ENCODE results near the gene KCNIP4. TPM values are rescaled to one million over a fixed set of nuclear protein-coding genes. Genes with fewer than 3 reads are reported as not detected.

The KCNIP4 gene
- total RNA-seq, 1 donor from 2014 or later: not detected

DNA sequence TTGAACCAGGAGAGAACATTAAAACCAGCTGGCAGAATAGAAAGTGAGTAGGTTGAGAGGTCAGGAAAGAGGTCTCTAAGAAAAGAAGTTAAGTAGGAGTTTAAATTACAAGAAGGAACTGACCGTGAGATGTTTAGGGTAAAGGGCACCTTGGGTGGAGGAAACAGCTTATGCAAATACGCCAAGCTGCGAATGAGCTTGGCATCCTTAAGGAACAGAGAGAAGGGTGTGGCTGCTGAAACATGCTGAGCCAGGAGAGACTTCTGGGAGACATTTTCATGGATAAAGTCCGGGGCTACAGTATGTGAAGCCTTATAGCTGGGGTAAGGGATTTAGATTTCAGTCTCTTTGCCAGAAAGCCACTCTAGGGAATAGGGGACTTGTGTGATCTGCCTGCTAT is 249.1 kb downstream of the KCNIP4 start:
- H3K4me1 Mint-ChIP-seq: no peaks in the 10 kb centered on the region
- no peak for DNase-seq
- no peaks in the 10 kb centered on the region for H3K9me3 Mint-ChIP-seq
- no peaks in the 10 kb centered on the region for H3K36me3 Mint-ChIP-seq (ENCODE audit: low read depth)
- intact Hi-C loops (cut with micrococcal nuclease): no loop called here
- H3K27ac Mint-ChIP-seq: no peak overlapping the region
- H3K27me3 Mint-ChIP-seq: no peaks in the 10 kb centered on the region
- no peak overlapping the region for H3K4me3 Mint-ChIP-seq

DNA sequence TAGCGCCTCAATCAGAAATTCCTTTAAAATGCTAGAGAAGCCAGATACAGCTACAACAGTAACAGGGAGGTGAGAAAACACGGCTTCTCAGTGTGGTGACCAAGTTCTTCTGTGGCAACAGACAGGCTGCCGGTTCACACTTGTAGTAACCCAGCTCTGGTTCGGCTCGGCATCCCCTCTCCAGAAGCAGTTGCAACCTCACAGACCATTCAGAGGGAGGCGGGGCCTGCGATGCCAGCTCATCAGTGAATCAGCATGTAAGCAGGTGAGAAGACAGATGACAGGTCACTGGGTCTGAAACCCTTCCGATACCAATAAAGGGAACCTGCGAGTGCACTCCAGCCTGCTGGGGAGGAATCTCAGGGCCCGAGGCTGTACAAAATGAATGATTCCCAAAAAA is 251.0 kb downstream of the KCNIP4 start:
- intact Hi-C loops (cut with micrococcal nuclease): no loop called here
- H3K27ac Mint-ChIP-seq: no peak overlapping the region

DNA sequence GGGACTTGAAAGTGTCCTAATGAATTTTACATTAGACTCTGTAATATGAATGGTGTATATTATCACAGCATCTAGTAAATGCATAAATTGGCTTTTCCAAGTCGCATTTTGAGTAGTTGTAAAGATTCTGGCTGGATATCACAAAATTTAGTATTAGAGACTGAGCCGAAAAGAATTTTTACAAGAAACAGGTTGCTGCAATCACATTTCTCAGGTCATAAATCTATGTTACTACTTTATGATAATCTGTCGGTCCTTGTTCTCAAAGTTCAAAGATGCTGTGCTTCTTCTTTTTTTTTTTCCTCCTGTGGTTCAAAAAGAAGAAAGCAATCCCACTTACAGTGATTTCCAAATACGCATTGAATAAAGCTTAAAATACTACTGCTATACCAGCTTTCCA is 253.4 kb downstream of the KCNIP4 start:
- intact Hi-C loops (cut with micrococcal nuclease): no loop called here
- no peaks in the 10 kb centered on the region for H3K36me3 Mint-ChIP-seq (ENCODE audit: low read depth)
- H3K4me3 Mint-ChIP-seq: no peak overlapping the region
- H3K27ac Mint-ChIP-seq: no peak overlapping the region
- no peaks in the 10 kb centered on the region for H3K27me3 Mint-ChIP-seq
- no peak for DNase-seq
- no peaks in the 10 kb centered on the region for H3K9me3 Mint-ChIP-seq
- no peaks in the 10 kb centered on the region for H3K4me1 Mint-ChIP-seq

More for the DNA sequence above, 251.0 kb downstream of the KCNIP4 start:
- no peak overlapping the region for H3K4me3 Mint-ChIP-seq
- no peaks in the 10 kb centered on the region for H3K9me3 Mint-ChIP-seq
- H3K4me1 Mint-ChIP-seq: no peaks in the 10 kb centered on the region
- H3K27me3 Mint-ChIP-seq: no peaks in the 10 kb centered on the region
- H3K36me3 Mint-ChIP-seq (ENCODE audit: low read depth): no peaks in the 10 kb centered on the region
- DNase-seq: no peak

DNA sequence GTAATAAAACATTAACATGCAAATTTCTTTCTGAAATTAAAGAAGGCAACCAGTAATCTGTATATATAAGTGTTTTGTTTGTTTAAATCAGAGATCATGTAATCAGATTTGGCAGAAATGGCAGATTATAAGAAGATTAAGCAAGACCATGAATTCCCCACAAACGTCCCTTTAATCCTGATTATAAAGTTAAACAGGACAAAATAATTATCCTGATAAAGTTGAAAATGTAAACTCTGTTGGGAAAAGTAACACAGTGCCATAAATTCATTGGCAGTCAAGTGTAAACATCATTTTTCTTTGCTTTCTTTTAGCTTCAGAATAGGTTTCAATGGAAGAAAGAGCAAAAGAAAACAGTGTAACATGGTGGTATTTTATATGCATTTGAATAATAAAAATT is 256.3 kb downstream of the KCNIP4 start:
- no peaks in the 10 kb centered on the region for H3K27me3 Mint-ChIP-seq
- intact Hi-C loops (cut with micrococcal nuclease): no loop called here
- DNase-seq: no peak
- no peaks in the 10 kb centered on the region for H3K36me3 Mint-ChIP-seq (ENCODE audit: low read depth)
- no peak overlapping the region for H3K27ac Mint-ChIP-seq
- no peak overlapping the region for H3K4me3 Mint-ChIP-seq
- H3K4me1 Mint-ChIP-seq: no peaks in the 10 kb centered on the region
- no peaks in the 10 kb centered on the region for H3K9me3 Mint-ChIP-seq

DNA sequence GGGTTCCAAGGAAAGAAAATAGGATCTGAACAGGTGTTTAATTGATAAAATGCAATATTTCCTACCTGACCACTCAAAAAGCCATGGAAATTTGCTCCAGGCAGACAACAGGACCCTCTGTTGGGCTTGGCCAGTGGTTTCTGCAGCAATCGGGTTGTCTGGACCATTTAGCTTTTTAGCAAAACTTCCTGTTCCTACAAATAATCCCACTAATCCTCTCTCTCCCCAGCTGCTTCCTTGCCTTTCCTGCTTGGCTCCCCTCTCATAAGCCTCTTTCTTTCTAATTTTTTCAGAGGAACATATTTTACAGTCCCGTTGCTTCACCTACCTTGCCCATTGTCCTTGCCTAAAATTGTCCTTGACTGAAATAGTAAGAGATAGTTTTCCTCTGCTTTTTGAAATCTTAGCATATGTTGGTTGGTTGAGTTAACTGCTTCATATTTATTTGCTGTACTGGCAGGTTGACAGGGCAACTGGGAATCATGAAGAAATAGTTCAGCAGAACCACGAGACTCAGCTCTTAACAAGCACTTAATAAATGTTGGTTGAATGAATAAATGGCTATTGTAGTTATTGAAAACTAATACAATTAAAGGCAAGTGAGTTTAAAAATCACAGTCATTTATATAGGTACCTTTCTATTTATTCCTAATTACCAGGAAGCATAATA is 259.8 kb downstream of the KCNIP4 start:
- Mint-ChIP-seq H3K27me3 (no peaks in the 10 kb centered on the region), H3K9me3 (no peaks in the 10 kb centered on the region), H3K4me1 (no peaks in the 10 kb centered on the region), H3K4me3 (no peak overlapping the region), H3K36me3 (ENCODE audit: low read depth) (no peaks in the 10 kb centered on the region), H3K27ac (no peak overlapping the region)
- intact Hi-C loops (cut with micrococcal nuclease): no loop called here
- DNase-seq: no peak

DNA sequence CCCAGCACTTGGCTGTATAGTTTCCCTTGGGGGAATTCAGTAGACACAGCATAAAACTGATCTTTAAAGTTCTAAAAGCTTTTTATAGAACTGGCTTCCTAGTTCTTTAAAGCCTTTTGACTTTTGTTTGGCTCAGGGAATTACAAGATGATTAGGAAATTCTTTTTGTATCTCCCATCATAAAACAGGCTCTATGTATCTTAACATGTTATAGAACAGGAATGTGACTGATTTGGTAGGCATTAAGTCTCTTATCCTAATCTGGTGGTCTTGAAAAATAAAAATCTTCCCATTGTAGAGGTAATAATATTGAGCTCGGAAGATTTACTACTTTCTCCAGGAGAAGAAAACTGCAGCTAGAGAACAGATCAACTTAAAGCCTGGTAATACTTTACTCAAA is 262.7 kb downstream of the KCNIP4 start:
- DNase-seq: no peak
- H3K4me3 Mint-ChIP-seq: no peak overlapping the region
- H3K9me3 Mint-ChIP-seq: no peaks in the 10 kb centered on the region
- no peak overlapping the region for H3K27ac Mint-ChIP-seq
- intact Hi-C loops (cut with micrococcal nuclease): no loop called here
- H3K4me1 Mint-ChIP-seq: no peaks in the 10 kb centered on the region
- no peaks in the 10 kb centered on the region for H3K36me3 Mint-ChIP-seq (ENCODE audit: low read depth)
- H3K27me3 Mint-ChIP-seq: no peaks in the 10 kb centered on the region

DNA sequence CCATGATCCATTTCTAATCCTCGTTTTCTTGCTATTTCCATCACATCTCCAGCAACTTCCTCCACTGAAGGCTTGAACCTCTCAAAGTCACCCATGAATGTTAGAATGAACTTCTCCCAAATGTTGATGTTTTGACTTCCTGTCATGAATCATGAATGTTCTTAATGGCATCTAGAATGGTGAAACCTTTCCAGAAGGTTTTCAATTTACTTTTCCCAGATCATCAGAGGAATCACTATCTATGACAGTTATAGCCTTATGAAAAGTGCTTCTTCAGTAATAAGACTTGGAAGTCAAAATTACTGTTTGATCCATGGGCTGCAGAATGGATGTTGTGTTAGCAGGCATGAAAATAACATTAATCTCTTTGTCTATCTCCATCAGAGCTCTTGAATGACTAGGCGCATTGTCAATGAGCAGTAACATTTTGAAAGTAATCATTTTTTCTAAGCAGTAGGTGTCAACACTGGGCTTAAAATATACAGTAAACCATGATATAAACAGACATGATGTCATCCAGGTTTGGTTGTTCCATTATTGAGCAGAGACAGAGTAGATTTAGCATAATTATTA is 268.2 kb downstream of the KCNIP4 start:
- Mint-ChIP-seq H3K9me3 (no peaks in the 10 kb centered on the region), H3K27me3 (no peaks in the 10 kb centered on the region), H3K4me3 (no peak overlapping the region), H3K4me1 (no peaks in the 10 kb centered on the region), H3K27ac (no peak overlapping the region), H3K36me3 (ENCODE audit: low read depth) (no peaks in the 10 kb centered on the region)
- intact Hi-C loops (cut with micrococcal nuclease): no loop called here
- DNase-seq: no peak

DNA sequence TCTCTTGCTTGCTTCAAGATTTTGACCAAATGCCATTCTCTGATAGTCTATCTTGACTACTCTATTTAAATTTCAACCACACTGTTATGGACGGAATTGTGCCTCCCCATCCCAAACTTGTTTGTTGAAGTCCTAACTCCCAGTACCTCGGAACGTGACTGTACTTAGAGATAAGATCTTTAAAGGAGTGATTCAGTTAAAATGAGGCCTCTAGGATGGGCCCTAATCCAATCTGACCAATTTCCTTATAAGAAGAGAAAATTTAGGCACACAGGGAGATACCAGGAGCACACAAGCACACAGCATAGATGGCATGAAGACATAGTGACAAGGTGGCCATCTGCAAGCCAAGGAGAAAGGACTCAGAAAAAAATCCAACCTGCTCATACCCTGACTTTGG is 269.9 kb downstream of the KCNIP4 start:
- intact Hi-C loops (cut with micrococcal nuclease): no loop called here
- H3K27ac Mint-ChIP-seq: no peak overlapping the region
- no peak for DNase-seq
- H3K4me3 Mint-ChIP-seq: no peak overlapping the region
- H3K9me3 Mint-ChIP-seq: no peaks in the 10 kb centered on the region
- no peaks in the 10 kb centered on the region for H3K27me3 Mint-ChIP-seq
- H3K4me1 Mint-ChIP-seq: no peaks in the 10 kb centered on the region
- no peaks in the 10 kb centered on the region for H3K36me3 Mint-ChIP-seq (ENCODE audit: low read depth)

DNA sequence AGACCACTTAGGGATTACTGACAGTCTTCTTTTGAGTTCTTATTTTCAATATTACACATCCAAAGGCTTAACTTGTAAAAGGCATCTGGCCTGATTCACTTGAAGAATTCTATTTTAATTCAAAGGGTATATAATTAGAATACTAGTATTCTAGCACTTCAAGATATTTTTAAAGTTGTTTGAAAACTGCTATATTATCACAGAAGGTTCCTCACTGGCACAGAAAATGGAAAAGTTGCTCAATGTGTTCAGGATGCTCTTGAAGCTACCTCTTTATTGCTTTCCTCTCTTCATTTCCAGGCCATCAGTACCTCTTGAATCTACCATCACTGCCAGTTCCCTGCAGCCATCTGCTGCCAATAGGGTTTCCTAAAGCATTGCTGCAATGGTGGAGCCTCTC is 271.4 kb downstream of the KCNIP4 start:
- Mint-ChIP-seq H3K36me3 (ENCODE audit: low read depth) (no peaks in the 10 kb centered on the region), H3K27ac (no peak overlapping the region), H3K4me1 (no peaks in the 10 kb centered on the region), H3K4me3 (no peak overlapping the region), H3K9me3 (no peaks in the 10 kb centered on the region), H3K27me3 (no peaks in the 10 kb centered on the region)
- intact Hi-C loops (cut with micrococcal nuclease): no loop called here
- DNase-seq: no peak

DNA sequence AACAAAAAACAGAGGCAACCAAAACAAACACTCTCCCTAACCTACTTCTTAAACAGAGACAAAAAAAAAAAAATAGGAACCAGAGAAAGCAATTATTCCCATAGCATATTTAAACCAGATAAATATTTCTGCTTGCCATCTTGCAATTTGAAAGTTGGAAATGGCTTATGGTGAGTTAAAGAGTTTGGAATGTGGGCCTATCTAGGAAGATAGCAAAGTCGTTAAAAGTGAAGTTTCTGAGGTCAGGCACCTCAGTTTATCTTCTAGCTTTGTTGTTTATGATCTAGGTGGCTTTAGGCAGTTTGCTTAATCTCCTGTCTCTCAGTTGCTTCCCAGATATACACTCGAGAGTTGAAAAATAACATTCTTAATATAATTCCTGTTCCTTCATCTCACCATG is 284.2 kb downstream of the KCNIP4 start:
- Mint-ChIP-seq H3K4me3 (no peak overlapping the region), H3K27ac (no peak overlapping the region), H3K27me3 (no peaks in the 10 kb centered on the region), H3K4me1 (no peaks in the 10 kb centered on the region), H3K36me3 (ENCODE audit: low read depth) (no peaks in the 10 kb centered on the region), H3K9me3 (no peaks in the 10 kb centered on the region)
- intact Hi-C loops (cut with micrococcal nuclease): no loop called here
- no peak for DNase-seq

DNA sequence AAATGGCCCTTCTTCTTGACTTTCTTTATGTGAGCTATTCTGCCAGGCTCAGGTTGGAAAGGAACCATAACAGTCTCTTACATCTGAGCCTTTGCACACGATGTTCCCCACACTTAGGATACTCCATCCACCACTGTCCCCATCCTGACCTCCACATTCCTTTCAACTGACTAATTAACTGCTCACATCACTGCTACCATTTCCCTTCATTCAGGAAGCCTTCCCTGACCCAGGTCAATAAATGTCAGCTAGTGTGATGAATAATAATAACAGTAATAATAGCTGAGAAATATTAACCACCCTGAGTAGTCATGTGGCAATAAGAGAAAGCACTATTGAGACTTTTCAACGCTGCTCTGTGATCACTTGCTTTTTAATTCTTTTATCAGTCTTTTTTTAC is 291.7 kb downstream of the KCNIP4 start:
- H3K36me3 Mint-ChIP-seq (ENCODE audit: low read depth): no peaks in the 10 kb centered on the region
- no peak overlapping the region for H3K4me3 Mint-ChIP-seq
- peaks cover 3% of the 10 kb centered on the region for H3K9me3 Mint-ChIP-seq
- no peak overlapping the region for H3K27ac Mint-ChIP-seq
- no peaks in the 10 kb centered on the region for H3K27me3 Mint-ChIP-seq
- no peaks in the 10 kb centered on the region for H3K4me1 Mint-ChIP-seq
- intact Hi-C loops (cut with micrococcal nuclease): no loop called here
- DNase-seq: no peak

DNA sequence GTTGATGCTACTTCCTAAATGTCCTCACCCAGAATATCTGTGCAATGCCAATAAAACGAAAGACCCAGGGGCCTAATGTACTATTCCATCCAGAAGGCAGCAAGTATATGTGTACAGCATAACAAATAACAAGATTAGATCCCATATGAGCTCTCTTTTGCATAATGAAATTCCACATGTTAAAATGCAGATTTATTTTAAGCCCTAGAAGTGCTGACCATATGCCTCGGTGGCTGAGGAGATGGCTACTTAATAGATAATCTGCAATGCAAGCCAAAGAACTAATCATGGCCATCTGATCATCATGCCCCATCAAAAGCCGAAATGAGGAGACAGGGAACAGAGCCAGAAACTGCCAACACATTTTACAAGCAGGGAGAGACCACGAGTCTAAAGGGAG is 293.5 kb downstream of the KCNIP4 start:
- Mint-ChIP-seq H3K9me3 (peaks cover 3% of the 10 kb centered on the region), H3K36me3 (ENCODE audit: low read depth) (no peaks in the 10 kb centered on the region), H3K27me3 (no peaks in the 10 kb centered on the region), H3K4me3 (no peak overlapping the region), H3K27ac (no peak overlapping the region), H3K4me1 (no peaks in the 10 kb centered on the region)
- no peak for DNase-seq
- intact Hi-C loops (cut with micrococcal nuclease): no loop called here

DNA sequence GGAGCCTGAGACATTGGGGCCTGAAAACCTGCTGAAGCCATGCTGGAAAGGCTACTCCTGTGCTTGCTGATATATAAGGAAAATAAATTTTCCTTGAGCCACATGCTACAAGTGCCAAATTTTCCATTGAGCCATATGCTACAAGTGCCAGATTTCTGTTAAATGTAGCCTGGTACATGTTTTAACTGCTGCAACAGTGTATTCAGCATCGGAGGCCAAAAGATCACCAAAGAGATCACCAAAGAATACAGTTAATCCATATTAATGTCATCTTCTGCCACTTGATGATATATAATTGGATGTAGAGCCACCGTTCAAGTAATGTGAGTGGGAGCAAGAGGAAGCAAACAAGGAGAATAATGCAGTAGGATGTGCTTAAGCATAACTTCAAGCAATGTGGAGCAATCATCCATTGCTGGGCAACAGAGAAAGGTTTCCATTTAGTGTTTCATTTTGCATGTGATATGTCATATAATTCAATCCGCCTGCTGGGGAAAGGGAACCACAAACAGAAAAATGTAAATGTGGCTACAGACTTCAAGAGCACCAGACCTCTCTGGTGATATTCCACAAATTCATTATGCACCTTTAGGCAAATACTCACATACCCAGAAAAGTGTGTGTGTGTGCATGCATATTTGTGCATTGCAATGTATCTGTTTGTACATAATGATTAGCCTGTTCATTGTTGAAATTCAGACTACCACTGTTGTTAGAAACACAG is 295.9 kb downstream of the KCNIP4 start:
- intact Hi-C loops (cut with micrococcal nuclease): no loop called here
- H3K27me3 Mint-ChIP-seq: no peaks in the 10 kb centered on the region
- no peaks in the 10 kb centered on the region for H3K36me3 Mint-ChIP-seq (ENCODE audit: low read depth)
- peaks cover 3% of the 10 kb centered on the region for H3K9me3 Mint-ChIP-seq
- H3K4me3 Mint-ChIP-seq: no peak overlapping the region
- H3K27ac Mint-ChIP-seq: no peak overlapping the region
- DNase-seq: no peak
- no peaks in the 10 kb centered on the region for H3K4me1 Mint-ChIP-seq

DNA sequence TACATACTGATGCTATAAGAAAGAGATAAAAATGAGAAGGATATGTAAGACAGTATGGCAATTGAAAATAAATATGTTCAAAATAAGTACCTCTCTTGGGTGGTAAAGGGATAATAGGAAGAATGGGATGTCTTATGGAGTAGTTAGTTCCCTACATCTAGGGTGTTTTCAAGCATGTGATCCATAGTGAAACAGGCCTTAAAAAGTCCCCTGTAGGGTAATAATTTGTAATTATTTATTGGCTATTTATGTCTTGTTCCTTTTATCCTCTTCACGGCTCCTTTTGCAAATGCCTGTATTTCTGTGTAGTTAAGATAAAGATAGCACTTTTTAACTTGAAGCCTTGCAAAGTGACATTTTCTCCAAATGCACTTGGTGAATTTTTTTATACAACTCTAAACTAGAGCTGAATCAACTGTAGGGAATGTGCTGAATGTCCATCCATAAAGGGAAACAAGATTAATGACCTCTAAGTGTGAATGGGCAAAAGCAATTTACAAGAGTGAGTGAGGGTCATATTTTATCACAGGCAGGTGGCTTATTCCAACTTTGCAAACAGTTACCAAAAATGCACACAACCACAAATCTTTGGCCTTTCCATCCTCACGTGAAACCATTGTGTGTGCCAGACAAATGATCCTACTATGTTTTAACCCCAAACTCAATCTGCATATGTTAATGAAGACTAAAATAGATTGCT is 299.0 kb downstream of the KCNIP4 start:
- no peak for DNase-seq
- Mint-ChIP-seq H3K27me3 (no peaks in the 10 kb centered on the region), H3K9me3 (peaks cover 3% of the 10 kb centered on the region), H3K27ac (no peak overlapping the region), H3K4me3 (no peak overlapping the region), H3K4me1 (no peaks in the 10 kb centered on the region), H3K36me3 (ENCODE audit: low read depth) (no peaks in the 10 kb centered on the region)
- intact Hi-C loops (cut with micrococcal nuclease): no loop called here

All from activated CD4-positive, alpha-beta T cell treated with anti-CD3 and anti-CD28 coated beads, Interleukin-2, amount 10 ng/mL, durations not matched to agents 24 days and 14 days (primary cell).